Heart left ventricle (tissue), 16 donors: ENCODE data around the gene CAPN10. TPM values are rescaled to one million over a fixed set of nuclear protein-coding genes. Genes with fewer than 3 reads are reported as not detected.
A peak's percentile ranks its signal among the peaks of the same experiment; 100 is the strongest.

Source experiments
- ATAC-seq, 4 donors: fragments of 200-7000 bp; cut with Tn5 transposase; one replicate each; pipeline ENCODE4 v1.9.1; 2020 to 2022; ENCODE audit warnings: moderate library complexity in 4 of 4, mild to moderate bottlenecking in 3 of 4, moderate number of reproducible peaks in 1 of 4
- DNase-seq, 5 donors: peaks; one replicate each; pipeline ENCODE4 v3.0.0-alpha.2; 2020
- H3K27ac ChIP-seq, 12 donors: fragments of 200-600 bp; sonication (generic) in 4 of 12; one replicate each; pipeline versions ENCODE4 v1.5.0 to v1.8.0; 2016 to 2022; ENCODE audit warnings: mild to moderate bottlenecking in 2 of 12
- H3K27me3 ChIP-seq, 9 donors: fragments of 200-600 bp; sonication (generic) in 2 of 9; one replicate each; pipeline versions ENCODE4 v1.5.1 to v1.8.0; 2016 to 2022; ENCODE audit warnings: mild to moderate bottlenecking in 3 of 9
- H3K36me3 ChIP-seq, 9 donors: fragments of 200-600 bp; sonication (generic) in 2 of 9; one replicate each; pipeline versions ENCODE4 v1.5.0 to v1.8.0; 2018 to 2022; ENCODE audit warnings: mild to moderate bottlenecking in 2 of 9
- H3K4me1 ChIP-seq, 12 donors: fragments of 200-600 bp; sonication (generic) in 4 of 12; one replicate each; pipeline versions ENCODE4 v1.5.0 to v1.8.0; 2016 to 2022; ENCODE audit warnings: mild to moderate bottlenecking in 3 of 12
- H3K4me3 ChIP-seq, 12 donors: fragments of 200-600 bp; sonication (generic) in 4 of 12; one replicate each; pipeline versions ENCODE4 v1.5.0 to v1.8.0; 2017 to 2022; ENCODE audit warnings: mild to moderate bottlenecking in 9 of 12, moderate library complexity in 4 of 12
- H3K9me3 ChIP-seq, 12 donors: fragments of 200-600 bp; sonication (generic) in 4 of 12; one replicate each; pipeline versions ENCODE4 v1.5.0 to v1.8.0; 2016 to 2022; ENCODE audit warnings: mild to moderate bottlenecking in 1 of 12
- POLR2A ChIP-seq, 2 donors: fragments of 450-650 bp; IDR thresholded peaks; one replicate each; pipeline ENCODE4 v1.6.1; 2017; ENCODE audit warnings: antibody characterized with exemption in 2 of 2, mild to moderate bottlenecking in 2 of 2, moderate library complexity in 2 of 2
- WGBS, 4 donors: extraction: QIAGEN DNeasy Blood & Tissue Kit in 2 of 4; methylation state at CpG; one replicate each; pipeline versions ENCODE4 v1.1.5 to v1.1.7; 2013 to 2018; 5-methylcytosine and 5-hydroxymethylcytosine counted together
- intact Hi-C, 10 donors: fragments of 100-400 bp; cut with DNase I; formaldehyde crosslinking; loops; one replicate each; pipeline versions ENCODE4 v1.11.1 to v1.14.2; 2022
- polyA plus RNA-seq, 2 donors: library from polyadenylated mRNA; stranded (reverse); fragments of 200-250 nt; gene quantifications; one replicate each; pipeline ENCODE4 v1.2.3, GENCODE V29; 2013
- total RNA-seq, 9 donors: library from RNA; depleted of rRNA in 2 of 9; stranded (reverse); fragments of >200 nt in 2 of 9; fragmentation: NEBNext Ultra II Directional in 3 of 9; extraction: Animal tissue kit (Norgen Biotek cat#: 25700) in 3 of 9; gene quantifications; one replicate each; pipeline versions ENCODE4 v1.1.0 to v1.2.4, GENCODE V29; 2016 to 2023
- TF ChIP-seq, protein P1 (sequence below), 12 donors: fragments of 200-600 bp; sonication (generic) in 4 of 12; IDR thresholded peaks; one replicate each; pipeline versions ENCODE4 v1.5.0 to v1.8.0; 2018 to 2022; ENCODE audit warnings: antibody characterized with exemption in 12 of 12, mild to moderate bottlenecking in 5 of 12
- donor health status: ischemic (EF 13 %, LVEDD 7.1; RV severe dilation, severe dysfunction).
- donor health status: healthy with polysubstance abuse.
- donor health status: DM: no; HTN: yes; CAD: no.
- donor health status: DM: no; HTN: no; CAD: no.
- donor health status: ischemic (EF 25% LVEDD 6.9; RV normal size, moderate dysfunction).
- donor health status: ischemic (EF 25% LVEDD 5.7; RV mildly dilated, moderate dysfunction).
- donor health status: healthy.
- donor health status: DM: yes; HTN: yes; CAD: no.
- donor health status: ischemic (EF 35%, LVEDD 5.7; RV mildly dilated, moderate dysfunction).
- donor health status: nonischemic (EF 11% LVEDD 7.7; RV severe dilation, severe dysfunction).
- donor health status: DM: yes; HTN: yes; CAD: no.
- donor health status: PGD.
- donor health status: ischemic (EF 29% LVEDD 5.4; RV normal size, mild dysfunction).
- donor health status: nonischemic (EF 23%, LVEDD 6.1; RV moderate dilation, normal function).

CAPN10 gene
- total and polyA plus RNA-seq, 11 donors = 14.9 to 39.7 (median 21.9) TPM

DNA sequence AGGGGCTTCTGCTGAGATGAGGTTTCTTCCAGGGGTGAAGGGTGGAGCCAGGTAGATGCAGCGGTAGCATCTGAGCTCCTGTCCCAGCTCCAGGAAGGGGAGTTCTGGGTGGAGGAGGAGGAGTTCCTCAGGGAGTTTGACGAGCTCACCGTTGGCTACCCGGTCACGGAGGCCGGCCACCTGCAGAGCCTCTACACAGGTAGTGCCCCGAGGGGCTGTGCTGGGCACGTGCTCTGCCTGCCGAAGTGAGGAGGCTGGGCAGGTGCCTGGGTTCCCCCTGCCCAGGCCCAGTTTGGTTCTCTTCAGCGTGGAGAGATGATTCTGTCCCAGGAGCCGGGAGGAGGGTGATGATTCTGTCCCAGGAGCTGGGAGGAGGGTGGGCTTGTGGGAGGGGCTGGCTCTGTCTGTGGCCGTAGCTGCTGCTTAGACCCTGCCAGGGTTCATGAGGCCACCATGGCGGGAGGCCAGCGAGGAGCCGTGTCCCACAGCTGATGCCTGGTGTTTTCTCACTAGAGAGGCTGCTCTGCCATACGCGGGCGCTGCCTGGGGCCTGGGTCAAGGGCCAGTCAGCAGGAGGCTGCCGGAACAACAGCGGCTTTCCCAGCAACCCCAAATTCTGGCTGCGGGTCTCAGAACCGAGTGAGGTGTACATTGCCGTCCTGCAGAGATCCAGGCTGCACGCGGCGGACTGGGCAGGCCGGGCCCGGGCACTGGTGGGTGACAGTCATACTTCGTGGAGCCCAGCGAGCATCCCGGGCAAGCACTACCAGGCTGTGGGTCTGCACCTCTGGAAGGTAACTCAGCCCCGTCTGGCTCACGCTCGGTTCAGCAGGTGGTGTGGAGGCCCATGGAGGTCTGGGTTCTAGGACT, 8.2 kb downstream of the CAPN10 start:
- no peaks in the 10 kb centered on the region for H3K9me3 ChIP-seq
- ATAC-seq (no peak), DNase-seq (peak in 3 of 5 donors; percentile 18 to 66 (median 33))
- H3K36me3 ChIP-seq = peaks cover 0 to 78% (median 49%) of the 10 kb centered on the region in 9 donors
- no peak overlapping the region for H3K4me3 ChIP-seq
- 70 to 84% (median 78%) methylated on average over 18 to 34 of the region's 34 CpGs for WGBS, 4 donors
- TF ChIP-seq, protein P1, sequence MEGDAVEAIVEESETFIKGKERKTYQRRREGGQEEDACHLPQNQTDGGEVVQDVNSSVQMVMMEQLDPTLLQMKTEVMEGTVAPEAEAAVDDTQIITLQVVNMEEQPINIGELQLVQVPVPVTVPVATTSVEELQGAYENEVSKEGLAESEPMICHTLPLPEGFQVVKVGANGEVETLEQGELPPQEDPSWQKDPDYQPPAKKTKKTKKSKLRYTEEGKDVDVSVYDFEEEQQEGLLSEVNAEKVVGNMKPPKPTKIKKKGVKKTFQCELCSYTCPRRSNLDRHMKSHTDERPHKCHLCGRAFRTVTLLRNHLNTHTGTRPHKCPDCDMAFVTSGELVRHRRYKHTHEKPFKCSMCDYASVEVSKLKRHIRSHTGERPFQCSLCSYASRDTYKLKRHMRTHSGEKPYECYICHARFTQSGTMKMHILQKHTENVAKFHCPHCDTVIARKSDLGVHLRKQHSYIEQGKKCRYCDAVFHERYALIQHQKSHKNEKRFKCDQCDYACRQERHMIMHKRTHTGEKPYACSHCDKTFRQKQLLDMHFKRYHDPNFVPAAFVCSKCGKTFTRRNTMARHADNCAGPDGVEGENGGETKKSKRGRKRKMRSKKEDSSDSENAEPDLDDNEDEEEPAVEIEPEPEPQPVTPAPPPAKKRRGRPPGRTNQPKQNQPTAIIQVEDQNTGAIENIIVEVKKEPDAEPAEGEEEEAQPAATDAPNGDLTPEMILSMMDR (IDR thresholded peaks at IDR 0.05) = no peak
- TF ChIP-seq POLR2A (IDR thresholded peaks at IDR 0.05) = no peak
- peak overlapping the region in 9 of 12 donors; percentile 41 to 84 (median 67) for H3K27ac ChIP-seq
- intact Hi-C loops = loop anchor here in 1 of 10 donors (10.0 kb wide), 1 partner anchor 110 kb away; no protein-coding TSS in a partner anchor
- no peaks in the 10 kb centered on the region for H3K27me3 ChIP-seq
- peaks cover 0 to 62% (median 28%) of the 10 kb centered on the region in 12 donors for H3K4me1 ChIP-seq

GRCh38 chr2:240595381-240596079, 9.0 kb downstream of the CAPN10 start:
- 21 to 56% (median 43%) methylated on average over 7 to 18 of the region's 18 CpGs for WGBS, 4 donors
- H3K4me1 ChIP-seq = peaks cover 0 to 54% (median 28%) of the 10 kb centered on the region in 12 donors
- TF ChIP-seq, protein P1 (IDR thresholded peaks at IDR 0.05) = peak in 7 of 12 donors; percentile 5 to 40 (median 25)
- TF ChIP-seq POLR2A (IDR thresholded peaks at IDR 0.05) = no peak
- H3K27me3 ChIP-seq = no peaks in the 10 kb centered on the region
- H3K36me3 ChIP-seq = peaks cover 0 to 71% (median 46%) of the 10 kb centered on the region in 9 donors
- DNase-seq = peak in 3 of 5 donors; percentile 24 to 58 (median 28)
- no peaks in the 10 kb centered on the region for H3K9me3 ChIP-seq
- intact Hi-C loops = loop anchor here in 1 of 10 donors (10.0 kb wide), 1 partner anchor 109 kb away; no protein-coding TSS in a partner anchor
- peak in 3 of 4 donors; percentile 2 to 40 (median 25) for ATAC-seq
- H3K27ac ChIP-seq = peak overlapping the region in 9 of 12 donors; percentile 13 to 84 (median 77)
- no peak overlapping the region for H3K4me3 ChIP-seq

GRCh38 chr2:240596080-240596460, 9.5 kb downstream of the CAPN10 start:
- peaks cover 0 to 50% (median 28%) of the 10 kb centered on the region in 12 donors for H3K4me1 ChIP-seq
- WGBS, 4 donors = 57 to 67% (median 59%) methylated on average over 5 to 17 of the region's 17 CpGs
- H3K36me3 ChIP-seq = peaks cover 0 to 66% (median 41%) of the 10 kb centered on the region in 9 donors
- ATAC-seq = peak in 3 of 4 donors; percentile 6 to 13 (median 10)
- H3K27ac ChIP-seq = peak overlapping the region in 10 of 12 donors; percentile 29 to 84 (median 76)
- DNase-seq = peak in 4 of 5 donors; percentile 30 to 75 (median 54)
- intact Hi-C loops = loop anchor here in 1 of 10 donors (10.0 kb wide), 1 partner anchor 109 kb away; no protein-coding TSS in a partner anchor
- no peak overlapping the region for H3K4me3 ChIP-seq
- TF ChIP-seq, protein P1 (IDR thresholded peaks at IDR 0.05) = no peak
- no peak for TF ChIP-seq POLR2A (IDR thresholded peaks at IDR 0.05)
- H3K9me3 ChIP-seq = no peaks in the 10 kb centered on the region
- H3K27me3 ChIP-seq = no peaks in the 10 kb centered on the region
